ENCODE data around the gene PSMG1.

The PSMG1 gene

DNA sequence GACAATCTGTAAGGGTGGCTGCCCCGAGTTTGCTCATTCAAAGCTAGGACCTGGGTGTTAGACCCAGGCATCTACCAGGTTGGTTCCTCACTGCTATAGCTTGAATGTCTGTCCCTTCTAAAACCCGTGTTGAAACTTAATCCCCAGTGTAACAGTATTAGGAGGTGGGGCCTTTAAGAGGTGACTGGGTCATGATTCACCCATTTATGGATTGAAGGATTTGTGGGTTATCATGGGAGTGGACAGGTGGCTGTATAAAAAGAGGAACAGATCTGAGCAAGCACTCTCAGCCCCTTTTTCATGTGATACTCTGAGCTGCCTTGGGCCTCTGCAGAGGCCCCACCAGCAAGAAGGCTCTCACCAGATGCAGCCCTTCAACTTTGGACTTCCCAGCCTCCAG is 29.4 kb downstream of the PSMG1 start:
- no peak for DNase-seq

DNA sequence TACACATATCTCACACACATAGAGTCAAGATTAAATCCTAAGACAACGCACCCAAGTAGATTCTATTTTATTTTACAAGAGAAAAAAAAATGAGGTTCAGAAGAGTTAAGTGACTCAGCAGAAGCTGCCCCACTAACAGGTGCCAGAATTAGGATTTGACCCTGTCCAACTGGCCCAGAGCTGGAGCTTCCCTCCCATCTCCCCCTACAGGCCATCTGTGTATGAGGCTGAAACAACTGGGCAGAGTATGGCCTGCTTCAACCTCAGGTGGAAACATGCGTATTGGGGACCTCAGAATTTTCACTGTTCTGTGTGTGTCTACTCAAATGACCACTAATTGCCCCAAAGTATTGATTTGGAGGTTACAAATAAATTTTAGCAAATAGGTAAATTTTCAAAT is 29.9 kb downstream of the PSMG1 start:
- peak; percentile 25 to 28 for DNase-seq

DNA sequence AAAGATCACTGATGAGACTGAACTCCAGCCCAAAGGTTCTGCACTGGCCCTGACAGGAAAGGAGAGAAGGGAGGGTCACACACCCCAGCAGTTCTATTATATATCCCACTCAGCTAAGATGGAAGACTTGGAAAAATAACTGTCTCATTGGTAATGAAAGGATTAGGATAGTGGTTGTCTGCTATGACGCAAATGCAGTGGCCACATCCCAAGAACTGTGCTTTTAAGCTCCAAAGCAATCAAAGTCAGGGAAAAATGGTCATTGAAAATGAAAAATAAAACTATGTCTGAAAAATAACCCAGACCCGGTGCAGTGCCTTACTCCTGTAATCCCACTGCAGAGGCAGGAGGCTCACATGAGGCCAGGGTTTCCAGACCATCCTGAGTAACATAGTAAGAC is 31.0 kb downstream of the PSMG1 start:
- DNase-seq = no peak

DNA sequence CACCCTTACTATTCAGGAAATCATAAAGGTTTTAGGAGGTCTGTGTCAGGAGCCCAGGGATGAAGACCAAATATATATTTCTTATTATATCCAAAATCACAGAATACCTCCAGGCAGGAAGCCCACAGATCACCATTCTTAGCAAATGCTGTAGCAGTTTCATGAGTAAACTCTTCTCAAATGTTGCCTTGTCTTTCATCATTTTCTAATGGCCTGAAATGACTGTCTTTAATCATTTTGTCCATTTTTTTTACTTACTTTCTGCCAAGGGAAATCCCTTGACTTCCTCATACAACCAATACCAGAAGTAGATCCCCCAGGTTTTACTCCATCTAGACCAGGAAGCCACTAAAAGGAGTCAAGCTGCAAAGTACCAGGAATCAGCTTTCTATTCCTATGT is 32.4 kb downstream of the PSMG1 start:
- no peak for DNase-seq

DNA sequence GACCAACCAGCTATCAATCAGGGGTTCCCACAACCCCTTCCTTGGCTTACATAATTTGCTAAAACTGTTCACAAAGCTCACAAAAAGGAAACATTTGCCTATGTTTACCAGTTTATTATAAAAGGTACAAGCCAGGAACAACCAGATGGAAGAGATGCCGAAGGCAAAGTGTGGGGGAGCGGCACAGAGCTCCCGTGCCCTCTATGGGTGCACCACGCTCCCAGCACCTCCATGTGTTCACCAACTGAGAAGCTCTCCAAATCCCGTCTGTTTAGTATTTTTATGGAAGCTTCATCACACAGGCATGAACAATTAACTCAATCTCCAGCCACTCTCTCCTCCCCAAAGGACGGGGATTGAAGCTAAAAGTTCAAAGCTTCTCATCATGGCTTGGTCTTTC is 32.9 kb downstream of the PSMG1 start:
- no peak for DNase-seq

DNA sequence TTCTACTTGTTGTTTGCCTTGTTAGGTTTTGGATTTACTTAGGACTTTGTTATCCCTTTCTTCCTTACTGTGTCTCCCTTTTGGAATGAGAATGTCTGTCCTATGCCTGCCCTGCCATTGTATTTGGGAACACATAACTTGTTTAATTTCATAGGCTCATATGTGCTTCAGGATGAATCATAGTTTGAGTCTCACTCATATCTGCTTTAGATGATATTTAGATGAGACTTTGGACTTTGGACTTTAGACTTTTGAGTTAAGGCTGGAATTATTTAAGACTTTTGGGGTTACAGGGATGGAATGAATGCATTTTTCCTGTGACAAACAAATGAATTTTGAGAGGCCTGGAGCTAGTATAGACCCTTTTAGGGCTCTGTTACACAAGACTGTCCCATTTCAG is 33.4 kb downstream of the PSMG1 start:
- DNase-seq = no peak

DNA sequence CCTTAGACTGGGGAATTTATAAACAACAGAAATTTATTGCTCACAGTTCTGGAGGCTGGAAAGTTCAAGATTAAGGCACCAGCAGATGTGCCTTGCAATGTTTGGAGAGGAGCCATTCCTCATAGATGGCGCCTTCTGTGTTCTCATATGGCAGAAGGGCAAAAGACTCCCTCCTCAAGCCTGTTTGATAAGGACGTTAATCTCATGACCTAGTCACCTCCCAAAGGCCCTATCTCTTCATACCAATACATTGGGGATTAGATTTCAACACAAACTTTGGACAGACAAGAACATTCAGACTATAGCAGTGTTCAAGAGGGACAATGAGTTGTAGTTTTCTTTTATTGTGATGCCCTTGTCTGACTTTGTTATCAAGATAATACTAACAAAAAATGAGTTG is 34.3 kb downstream of the PSMG1 start:
- DNase-seq = no peak

DNA sequence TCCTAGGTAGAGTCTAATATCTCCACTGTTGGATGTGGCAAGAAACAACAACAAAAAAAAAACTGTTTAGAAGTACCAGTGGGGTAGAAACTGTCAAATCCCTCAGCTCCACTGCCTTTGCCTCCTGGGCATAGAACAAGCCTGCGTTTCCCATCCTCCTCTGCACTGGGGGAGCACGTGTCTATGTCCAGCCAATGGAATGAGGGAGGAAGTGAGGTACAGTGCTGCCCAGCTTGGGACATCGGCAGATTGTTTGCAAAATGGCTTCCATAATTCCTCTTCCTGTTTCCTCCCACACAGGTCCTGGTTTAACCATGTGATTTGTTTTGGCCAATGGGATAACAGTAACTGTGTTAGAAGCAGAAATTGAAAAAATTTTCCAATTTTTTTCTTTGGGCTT is 39.1 kb downstream of the PSMG1 start:
- DNase-seq = no peak

DNA sequence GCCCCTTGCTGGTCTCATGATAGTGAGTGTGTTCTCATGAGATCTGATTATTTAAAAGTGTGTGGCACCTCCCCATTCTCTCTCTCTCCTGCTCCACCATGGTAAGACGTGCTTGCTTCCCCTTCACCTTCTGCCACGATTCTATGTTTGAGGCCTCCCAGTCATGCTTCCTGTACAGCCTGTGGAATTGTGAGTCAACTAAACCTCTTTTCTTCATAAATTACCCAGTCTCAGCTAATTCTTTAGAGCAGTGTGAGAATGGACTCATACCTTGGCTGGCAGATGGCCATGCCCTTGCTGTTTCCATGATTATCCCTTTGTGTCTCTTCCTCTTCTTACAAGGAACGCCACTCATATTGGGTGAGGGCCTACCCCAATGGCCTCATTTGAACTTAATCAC is 40.3 kb downstream of the PSMG1 start:
- DNase-seq = no peak

DNA sequence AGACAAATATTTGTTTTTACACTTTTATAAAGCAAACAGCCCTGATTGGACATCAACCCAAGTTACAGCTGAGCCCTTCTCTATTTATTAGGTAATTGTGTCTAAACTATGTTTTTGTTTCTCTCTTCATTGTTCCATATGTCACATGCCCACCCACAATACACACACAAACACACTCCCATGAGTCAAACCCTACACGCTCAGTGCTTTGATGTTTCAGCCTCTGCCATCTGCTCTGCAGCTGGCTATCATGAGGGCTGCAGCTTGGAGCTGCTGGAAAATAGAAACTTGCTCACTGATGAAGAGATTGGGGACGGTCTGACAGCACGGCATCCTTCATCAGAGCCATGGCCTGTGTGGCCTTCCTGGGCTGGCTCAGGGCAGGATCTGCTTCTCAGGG is 41.7 kb downstream of the PSMG1 start:
- DNase-seq = no peak

DNA sequence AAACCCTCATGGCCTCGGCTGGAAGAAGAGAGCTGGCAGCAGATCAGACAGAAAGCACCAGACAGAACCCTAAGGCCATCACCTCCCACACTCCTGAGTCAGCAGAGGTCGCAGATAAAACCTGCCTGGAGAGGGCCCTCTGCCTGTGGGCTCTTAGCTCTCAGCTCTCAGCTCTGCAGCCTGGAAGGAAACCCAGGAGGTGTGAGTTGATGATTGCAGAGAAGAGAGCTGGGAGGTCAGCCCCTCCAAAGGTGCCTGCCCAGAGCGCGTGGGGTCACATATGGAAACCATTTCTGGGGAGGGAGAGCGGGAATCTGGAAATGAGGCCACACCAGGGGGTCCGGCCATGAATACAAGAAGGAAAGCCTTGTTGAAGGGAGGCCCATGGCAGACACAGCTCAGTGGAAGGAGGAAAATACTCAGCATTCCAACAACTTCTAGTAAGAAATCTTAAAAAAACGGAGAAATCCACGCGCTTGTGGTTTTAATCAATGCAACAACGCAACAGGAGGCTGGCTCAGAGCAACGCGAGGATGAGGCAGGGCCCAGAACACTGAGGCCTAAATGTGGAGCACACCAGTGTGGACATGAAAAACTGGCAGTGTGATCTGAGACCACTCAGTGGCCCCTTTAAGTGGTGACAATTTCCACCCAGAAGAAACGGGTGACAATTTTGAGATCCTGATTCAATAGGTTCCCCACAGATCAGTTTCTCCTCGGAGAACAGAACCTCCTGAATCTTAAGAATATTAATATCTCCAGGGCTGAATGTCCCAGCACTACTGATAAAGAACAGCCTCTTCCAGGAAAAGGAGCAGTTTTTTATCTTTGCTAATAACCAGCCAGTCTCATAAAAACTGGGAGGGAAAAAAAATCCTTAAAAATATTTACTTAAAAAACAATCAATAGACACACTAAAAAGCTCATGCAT is 45.7 kb downstream of the PSMG1 start:
- no peak for DNase-seq

DNA sequence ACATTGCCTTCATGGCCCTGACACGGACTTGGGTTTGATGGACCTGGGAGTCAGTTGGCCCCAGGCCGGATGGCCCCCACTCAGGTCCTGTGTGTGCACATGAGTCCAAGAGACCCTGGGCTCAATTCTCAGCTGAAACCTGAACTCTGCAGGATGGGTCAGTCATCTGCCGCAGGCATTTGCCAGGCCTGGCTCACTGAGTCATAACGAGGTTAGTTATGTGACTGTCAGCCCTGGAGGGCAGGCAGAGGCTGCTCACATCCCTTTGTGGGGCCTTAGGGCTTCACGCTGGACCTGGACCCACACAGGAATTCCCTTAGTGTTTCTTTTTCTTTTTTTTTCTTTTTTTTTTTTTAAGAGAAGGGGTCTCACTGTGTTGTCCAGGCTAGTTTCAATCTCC is 46.5 kb downstream of the PSMG1 start:
- no peak for DNase-seq

DNA sequence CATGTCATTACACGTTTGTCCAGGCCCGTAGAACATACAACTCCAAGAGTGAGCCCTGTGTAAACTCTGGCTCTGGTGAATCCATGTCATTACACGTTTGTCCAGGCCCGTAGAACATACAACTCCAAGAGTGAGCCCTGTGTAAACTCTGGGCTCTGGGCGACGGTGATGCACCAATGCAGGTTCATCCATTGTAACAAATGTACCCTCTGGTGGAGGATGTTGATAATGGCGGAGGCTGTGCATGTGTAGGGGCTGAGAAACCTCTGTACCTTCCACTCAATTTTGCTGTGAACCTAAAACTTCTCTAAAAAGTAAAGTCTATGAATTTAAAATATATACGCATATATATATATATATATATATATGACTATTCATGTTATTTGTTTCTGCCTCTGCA is 47.1 kb downstream of the PSMG1 start:
- peak; percentile 44 to 66 for DNase-seq

DNA sequence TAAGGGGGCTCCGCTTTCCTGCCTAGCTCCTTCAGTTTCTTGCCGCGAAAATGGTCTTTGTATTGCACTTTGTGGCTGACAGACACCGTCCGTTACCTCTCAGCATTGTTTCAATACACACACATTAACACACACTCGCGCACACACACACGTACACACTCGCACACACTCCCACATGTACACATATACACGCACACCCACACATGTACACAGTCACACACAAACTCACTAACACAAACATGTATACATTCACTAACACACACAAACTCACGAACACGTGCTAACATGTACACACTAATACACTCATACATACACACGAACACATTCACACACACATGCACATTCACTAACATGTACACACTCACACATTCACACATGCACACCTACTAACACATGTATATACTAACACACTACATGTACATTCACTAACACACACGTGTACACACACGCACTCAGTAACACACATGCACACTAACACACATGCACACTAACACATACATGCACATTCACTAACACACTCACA is 48.9 kb downstream of the PSMG1 start:
- DNase-seq = no peak

DNA sequence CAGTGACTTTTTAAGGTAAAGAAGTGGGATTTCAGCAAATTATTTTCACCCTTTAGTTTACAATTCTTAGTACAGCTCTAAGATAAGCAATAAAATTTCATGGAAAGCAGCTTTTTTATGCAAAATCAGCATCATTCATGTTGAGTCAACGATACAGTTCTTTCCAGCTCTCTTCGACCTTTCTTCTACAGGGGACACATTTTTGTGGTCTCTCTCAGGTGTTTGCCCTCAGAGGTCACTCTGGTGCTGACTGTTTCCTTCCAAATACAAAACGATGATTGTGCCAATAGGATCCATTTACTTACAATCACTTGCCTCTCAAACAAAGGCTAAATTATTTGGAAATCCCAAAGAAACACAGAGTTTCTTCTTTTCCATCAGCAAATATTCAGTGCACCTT is 51.0 kb downstream of the PSMG1 start:
- DNase-seq = no peak

DNA sequence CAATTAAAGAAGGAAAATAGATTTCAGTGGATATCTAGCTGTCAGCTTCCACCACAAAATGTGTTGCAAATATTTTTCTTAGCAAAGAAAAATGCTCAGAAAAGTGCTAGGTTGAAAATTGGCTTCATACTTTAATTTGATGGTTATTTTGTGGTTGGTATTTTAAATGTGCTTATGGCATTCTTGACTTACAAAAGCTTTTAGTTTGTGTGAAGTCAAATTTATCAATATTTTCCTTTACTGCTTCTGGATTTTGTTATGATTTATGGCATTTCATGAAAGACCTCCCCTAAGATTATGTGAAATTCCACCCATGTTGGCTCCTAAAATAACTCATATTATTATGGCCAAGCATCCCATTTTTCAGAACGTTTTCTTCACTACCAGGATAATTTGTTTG is 51.5 kb downstream of the PSMG1 start:
- DNase-seq = no peak

DNA sequence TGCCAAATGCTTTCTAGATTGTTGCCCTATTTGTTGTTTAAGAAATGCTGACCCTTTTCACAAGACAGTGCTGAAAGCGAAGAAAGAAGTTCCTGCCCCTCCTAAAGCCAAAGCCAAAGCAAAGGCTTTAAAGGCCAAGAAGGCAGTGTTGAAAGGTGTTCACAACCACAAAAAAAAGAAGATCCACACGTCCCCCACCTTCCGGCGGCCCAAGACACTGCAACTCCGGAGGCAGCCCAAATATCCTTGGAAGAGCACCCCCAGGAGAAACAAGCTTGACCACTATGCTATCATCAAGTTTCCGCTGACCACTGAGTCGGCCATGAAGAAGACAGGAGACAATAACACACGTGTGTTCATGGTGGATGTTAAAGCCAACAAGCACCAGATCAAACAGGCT is 55.7 kb downstream of the PSMG1 start:
- no peak for DNase-seq

DNA sequence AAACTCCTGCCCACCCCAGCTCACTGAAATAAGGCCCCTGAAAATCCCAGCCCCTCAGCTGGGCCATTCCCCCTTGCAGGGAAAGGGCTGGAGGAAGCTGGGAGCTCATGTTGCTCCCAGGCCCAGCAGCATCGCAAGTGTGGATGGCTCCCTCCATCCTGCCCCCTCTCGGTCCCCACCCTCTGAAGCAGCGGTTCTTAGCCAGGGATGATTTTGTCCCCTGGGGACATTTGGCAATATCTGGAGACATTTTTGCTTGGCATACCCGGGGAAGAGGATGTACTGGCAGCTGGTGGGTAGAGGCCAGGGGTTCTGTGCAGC is 56.8 kb downstream of the PSMG1 start:
- DNase-seq = no peak

DNA sequence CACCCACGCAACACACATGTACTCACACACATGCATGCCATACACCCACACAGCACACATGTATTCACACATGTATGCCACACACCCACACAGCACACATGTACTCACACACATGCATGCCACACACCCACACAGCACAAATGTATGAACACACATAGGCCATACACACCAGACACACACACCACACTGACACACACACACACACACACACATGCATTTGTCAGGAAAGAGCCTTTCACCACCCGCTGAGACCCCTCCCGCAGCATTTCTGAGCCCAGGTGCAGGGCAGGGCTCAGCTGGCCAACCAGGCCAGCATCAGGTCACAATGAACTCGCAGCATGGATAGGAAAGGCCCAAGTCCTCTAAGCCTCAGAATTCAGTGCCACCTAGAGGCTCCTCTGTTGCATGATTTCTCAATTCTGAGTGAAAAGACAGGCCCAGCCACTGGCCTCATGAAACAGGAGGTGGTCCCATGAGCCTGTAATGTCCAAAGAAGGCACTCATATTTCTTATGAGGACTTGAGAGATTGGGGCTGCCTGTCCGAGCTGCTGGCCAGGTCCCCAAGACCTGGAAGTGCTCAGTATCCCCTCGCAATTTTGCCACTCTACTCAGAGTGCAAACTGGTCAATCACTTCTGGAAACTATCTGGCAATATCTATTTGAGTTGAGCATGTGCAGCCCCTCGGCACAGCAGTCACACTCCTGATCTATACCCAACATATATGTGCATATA is 57.3 kb downstream of the PSMG1 start:
- peak; percentile 74 to 83 for DNase-seq
